Neuronal stem cell (in vitro differentiated cells): ENCODE measurements around the gene RTL5.

ENCODE experiments used
- DNase-seq: peaks from one replicate; pipeline ENCODE4 v3.0.0-alpha.2; 2013; ENCODE audit warnings: low spot score
- H2AFZ ChIP-seq: one replicate; pipeline ENCODE4 v1.6.1; 2013; ENCODE audit warnings: mild to moderate bottlenecking, low read length, inconsistent platforms
- H2AK5ac ChIP-seq: 2 replicates; pipeline ENCODE4 v1.6.1; 2013; ENCODE audit warnings: low read depth, mild to moderate bottlenecking, inconsistent platforms, low read length, moderate library complexity, mixed read lengths
- H2BK120ac ChIP-seq: 2 replicates; pipeline ENCODE4 v1.6.1; 2013; ENCODE audit warnings: low read depth, mild to moderate bottlenecking, inconsistent platforms, low read length, moderate library complexity, mixed read lengths
- H2BK12ac ChIP-seq: one replicate; pipeline ENCODE4 v1.6.1; 2013; ENCODE audit warnings: low read length, inconsistent platforms
- H2BK15ac ChIP-seq: 2 replicates; pipeline ENCODE4 v1.6.1; 2013; ENCODE audit warnings: mild to moderate bottlenecking, low read length, inconsistent platforms, mixed read lengths
- H2BK5ac ChIP-seq: one replicate; pipeline ENCODE4 v1.6.1; 2013; ENCODE audit warnings: inconsistent platforms, mild to moderate bottlenecking, low read length, moderate library complexity
- H3K14ac ChIP-seq: one replicate; pipeline ENCODE4 v1.6.1; 2013; ENCODE audit warnings: low read length, inconsistent platforms
- H3K18ac ChIP-seq: 2 replicates; pipeline ENCODE4 v1.6.1; 2013; ENCODE audit warnings: low read length, inconsistent platforms
- H3K23ac ChIP-seq: 2 replicates; pipeline ENCODE4 v1.6.1; 2013; ENCODE audit warnings: low read depth, mild to moderate bottlenecking, mixed read lengths, low read length, inconsistent platforms; ENCODE audit not compliant: poor library complexity
- H3K27ac ChIP-seq: replicated peaks from 3 replicates; pipeline ENCODE4 v1.5.1; 2013; ENCODE audit warnings: low read length, inconsistent platforms
- H3K27me3 ChIP-seq, 3 experiments: 2 replicates each; pipeline ENCODE4 v1.6.1; 2013; ENCODE audit warnings: low read length in 3 of 3, mild to moderate bottlenecking in 2 of 3, inconsistent platforms in 1 of 3, low read depth in 1 of 3, mixed read lengths in 1 of 3, moderate library complexity in 1 of 3; ENCODE audit not compliant: control insufficient read depth in 3 of 3, insufficient read depth in 3 of 3
- H3K36me3 ChIP-seq, 2 donors: replicated peaks in 1 of 2; 2 replicates each; pipeline ENCODE4 v1.6.1; 2013; ENCODE audit warnings: low read length in 2 of 2; ENCODE audit not compliant: control insufficient read depth in 2 of 2, insufficient read depth in 2 of 2
- H3K4ac ChIP-seq: 2 replicates; pipeline ENCODE4 v1.6.1; 2013; ENCODE audit warnings: inconsistent platforms, mild to moderate bottlenecking, low read length, moderate library complexity
- H3K4me1 ChIP-seq, 2 donors: 1 replicate in 1 of 2; 2 replicates in 1 of 2; pipeline ENCODE4 v1.6.1; 2013; ENCODE audit warnings: low read length in 2 of 2, low read depth in 1 of 2; ENCODE audit not compliant: control insufficient read depth in 2 of 2, insufficient read depth in 1 of 2
- H3K4me2 ChIP-seq: one replicate; pipeline ENCODE4 v1.6.1; 2013; ENCODE audit warnings: mild to moderate bottlenecking, low read length, inconsistent platforms; ENCODE audit not compliant: insufficient read depth, poor library complexity, severe bottlenecking
- H3K4me3 ChIP-seq, 2 donors: 2 replicates each; pipeline ENCODE4 v1.5.1; 2013; ENCODE audit warnings: low read length in 2 of 2, mild to moderate bottlenecking in 2 of 2, inconsistent platforms in 1 of 2, moderate library complexity in 1 of 2
- H3K79me1 ChIP-seq: one replicate; pipeline ENCODE4 v1.6.1; 2013; ENCODE audit warnings: low read depth, mild to moderate bottlenecking, inconsistent platforms, low read length, moderate library complexity
- H3K9ac ChIP-seq: one replicate; pipeline ENCODE4 v1.6.1; 2013; ENCODE audit warnings: mild to moderate bottlenecking, low read depth, low read length, inconsistent platforms; ENCODE audit not compliant: poor library complexity
- H3K9me3 ChIP-seq, 2 donors: replicated peaks in 1 of 2; 2 replicates each; pipeline versions ENCODE3 to v1.6.1; 2013; ENCODE audit warnings: low read length in 2 of 2, mild to moderate bottlenecking in 2 of 2, inconsistent platforms in 1 of 2, low read depth in 1 of 2, mixed read lengths in 1 of 2, moderate library complexity in 1 of 2; ENCODE audit not compliant: control insufficient read depth in 2 of 2, insufficient read depth in 1 of 2
- H4K8ac ChIP-seq: one replicate; pipeline ENCODE4 v1.6.1; 2013; ENCODE audit warnings: low read depth, mild to moderate bottlenecking, inconsistent platforms, low read length, moderate library complexity
- H4K91ac ChIP-seq: one replicate; pipeline ENCODE4 v1.6.1; 2013; ENCODE audit warnings: low read length, low read depth, mild to moderate bottlenecking, inconsistent platforms; ENCODE audit not compliant: poor library complexity
- WGBS, 2 donors: extraction: QIAGEN DNeasy Blood & Tissue Kit; methylation state at CpG; one replicate each; pipeline ENCODE4 v1.1.7; 2013; ENCODE audit warnings: missing lambda C conversion rate in 2 of 2, mixed read lengths in 1 of 2; ENCODE audit not compliant: insufficient read length in 2 of 2, insufficient replicate concordance in 1 of 2; ENCODE audit errors: extremely low coverage in 2 of 2; 5-methylcytosine and 5-hydroxymethylcytosine counted together

Gene RTL5

GRCh38 chrX:72123471-72124185, 8.1 kb downstream of the RTL5 start:
- WGBS, 2 donors = no CpG with 5 or more reads among the region's 11 CpGs

GRCh38 chrX:72122621-72123337, 8.9 kb downstream of the RTL5 start:
- no peak overlapping the region for H2BK15ac ChIP-seq
- H3K4ac ChIP-seq = no peak overlapping the region
- H2BK5ac ChIP-seq = no peak overlapping the region
- H4K91ac ChIP-seq = no peak overlapping the region
- peak overlapping the region; percentile 48 for H3K18ac ChIP-seq
- H3K4me1 ChIP-seq = peaks cover 17 to 34% of the 10 kb centered on the region in 2 donors
- H2AFZ ChIP-seq = no peak overlapping the region
- H3K36me3 ChIP-seq = peaks cover 0 to 9% of the 10 kb centered on the region in 2 donors
- peak overlapping the region; percentile 73 for H2BK12ac ChIP-seq
- DNase-seq = no peak
- no peak overlapping the region for H3K23ac ChIP-seq
- H3K27me3 ChIP-seq = no peaks in the 10 kb centered on the region
- H3K14ac ChIP-seq = no peak overlapping the region
- no peak overlapping the region for H2BK120ac ChIP-seq
- H3K79me1 ChIP-seq = peaks cover 2% of the 10 kb centered on the region
- H3K27ac ChIP-seq = peak overlapping the region; percentile 83
- H3K9me3 ChIP-seq = peaks cover 0 to 3% of the 10 kb centered on the region in 2 donors
- H3K4me3 ChIP-seq = no peak overlapping the region
- no peak overlapping the region for H3K9ac ChIP-seq
- no peak overlapping the region for H4K8ac ChIP-seq
- WGBS, 2 donors = no CpG with 5 or more reads among the region's 6 CpGs
- peak overlapping the region; percentile 83 for H2AK5ac ChIP-seq
- no peak overlapping the region for H3K4me2 ChIP-seq

More at GRCh38 chrX:72123471-72124185, 8.1 kb downstream of the RTL5 start:
- H3K36me3 ChIP-seq = peaks cover 0 to 5% of the 10 kb centered on the region in 2 donors
- no peak overlapping the region for H2BK120ac ChIP-seq
- H2BK5ac ChIP-seq = no peak overlapping the region
- H3K27me3 ChIP-seq = no peaks in the 10 kb centered on the region
- peaks cover 22 to 34% of the 10 kb centered on the region in 2 donors for H3K4me1 ChIP-seq
- peak overlapping the region; percentile 83 for H3K27ac ChIP-seq
- peak; percentile 74 for DNase-seq
- no peaks in the 10 kb centered on the region for H3K9me3 ChIP-seq
- no peak overlapping the region for H2BK12ac ChIP-seq
- H3K14ac ChIP-seq = no peak overlapping the region
- H3K79me1 ChIP-seq = peaks cover 2% of the 10 kb centered on the region
- H3K4me3 ChIP-seq = no peak overlapping the region
- peak overlapping the region; percentile 79 for H4K91ac ChIP-seq
- H2AK5ac ChIP-seq = no peak overlapping the region
- no peak overlapping the region for H4K8ac ChIP-seq
- no peak overlapping the region for H2BK15ac ChIP-seq
- peak overlapping the region; percentile 44 for H3K9ac ChIP-seq
- H3K4ac ChIP-seq = no peak overlapping the region
- H3K18ac ChIP-seq = peak overlapping the region; percentile 71
- H3K23ac ChIP-seq = no peak overlapping the region
- H3K4me2 ChIP-seq = peak overlapping the region; percentile 40
- no peak overlapping the region for H2AFZ ChIP-seq

GRCh38 chrX:72121383-72121782, 10.3 kb downstream of the RTL5 start:
- Histone ChIP-seq H2BK5ac (no peak overlapping the region), H2BK15ac (no peak overlapping the region), H3K14ac (no peak overlapping the region), H2BK120ac (no peak overlapping the region), H2AFZ (no peak overlapping the region), H3K9me3 (peaks cover 0 to 4% of the 10 kb centered on the region in 2 donors), H3K23ac (no peak overlapping the region), H2BK12ac (no peak overlapping the region), H3K9ac (no peak overlapping the region), H3K4me3 (no peak overlapping the region), H3K4me2 (no peak overlapping the region), H4K91ac (no peak overlapping the region), H4K8ac (no peak overlapping the region), H3K27me3 (no peaks in the 10 kb centered on the region), H2AK5ac (no peak overlapping the region), H3K4ac (no peak overlapping the region), H3K79me1 (peaks cover 2% of the 10 kb centered on the region), H3K4me1 (peaks cover 16 to 32% of the 10 kb centered on the region in 2 donors), H3K18ac (no peak overlapping the region), H3K36me3 (peaks cover 0 to 5% of the 10 kb centered on the region in 2 donors), H3K27ac (no peak overlapping the region)
- no peak for DNase-seq
- no CpG with 5 or more reads among the region's 3 CpGs for WGBS, 2 donors

GRCh38 chrX:72120837-72121236, 10.9 kb downstream of the RTL5 start:
- H3K4ac ChIP-seq = no peak overlapping the region
- H3K4me1 ChIP-seq = peaks cover 16 to 26% of the 10 kb centered on the region in 2 donors
- no peak overlapping the region for H2BK15ac ChIP-seq
- no peaks in the 10 kb centered on the region for H3K79me1 ChIP-seq
- H2BK120ac ChIP-seq = no peak overlapping the region
- H3K27ac ChIP-seq = no peak overlapping the region
- no peak overlapping the region for H3K14ac ChIP-seq
- H3K4me3 ChIP-seq = no peak overlapping the region
- peaks cover 0 to 5% of the 10 kb centered on the region in 2 donors for H3K36me3 ChIP-seq
- no peak overlapping the region for H3K4me2 ChIP-seq
- no CpG with 5 or more reads among the region's 6 CpGs for WGBS, 2 donors
- no peak overlapping the region for H2BK12ac ChIP-seq
- H3K9ac ChIP-seq = no peak overlapping the region
- H2AK5ac ChIP-seq = no peak overlapping the region
- H3K27me3 ChIP-seq = no peaks in the 10 kb centered on the region
- H3K9me3 ChIP-seq = peaks cover 0 to 4% of the 10 kb centered on the region in 2 donors
- H3K18ac ChIP-seq = no peak overlapping the region
- no peak overlapping the region for H4K91ac ChIP-seq
- no peak overlapping the region for H3K23ac ChIP-seq
- no peak overlapping the region for H2AFZ ChIP-seq
- DNase-seq = no peak
- H2BK5ac ChIP-seq = no peak overlapping the region
- H4K8ac ChIP-seq = no peak overlapping the region
